Measurements from ENCODE around the gene ERFE. TPM values are rescaled to one million over a fixed set of nuclear protein-coding genes. Genes with fewer than 3 reads are reported as not detected.
A peak's percentile ranks its signal among the peaks of the same experiment; 100 is the strongest.

ERFE gene
- total RNA-seq, 1 donor from 2014 or later = 0.44 TPM

- no peaks in the 10 kb centered on the region for H3K9me3 ChIP-seq (replicated peaks)
- intact Hi-C loops (cut with micrococcal nuclease) = no loop called here
- no peak for DNase-seq
- H3K4me1 ChIP-seq = peaks cover 23% of the 10 kb centered on the region
- no peak overlapping the region for H3K4me3 ChIP-seq
- H3K27me3 ChIP-seq (ENCODE audit: low read depth) = peaks cover 32% of the 10 kb centered on the region
- no peak overlapping the region for H3K27ac ChIP-seq (replicated peaks)
- H3K36me3 ChIP-seq = no peaks in the 10 kb centered on the region
- TF ChIP-seq CTCF (IDR thresholded peaks at IDR 0.05; ENCODE audit: borderline replicate concordance) = no peak
Observed at GRCh38 chr2:238155761-238156694, 2.7 kb upstream of the ERFE start.

- H3K27ac ChIP-seq (replicated peaks) = no peak overlapping the region
- intact Hi-C loops (cut with micrococcal nuclease) = no loop called here
Observed at GRCh38 chr2:238157506-238158017, 1.2 kb upstream of the ERFE start.

GRCh38 chr2:238158018-238158508, 707 bp upstream of the ERFE start:
- no peaks in the 10 kb centered on the region for H3K9me3 ChIP-seq (replicated peaks)
- DNase-seq = no peak
- H3K4me1 ChIP-seq = peaks cover 23% of the 10 kb centered on the region
- H3K36me3 ChIP-seq = no peaks in the 10 kb centered on the region
- no peak overlapping the region for H3K4me3 ChIP-seq
- H3K27me3 ChIP-seq (ENCODE audit: low read depth) = peaks cover 51% of the 10 kb centered on the region
- H3K27ac ChIP-seq (replicated peaks) = no peak overlapping the region
- intact Hi-C loops (cut with micrococcal nuclease) = no loop called here
- TF ChIP-seq CTCF (IDR thresholded peaks at IDR 0.05; ENCODE audit: borderline replicate concordance) = no peak

More at GRCh38 chr2:238157506-238158017, 1.2 kb upstream of the ERFE start:
- Histone ChIP-seq H3K4me1 (peaks cover 23% of the 10 kb centered on the region), H3K27me3 (ENCODE audit: low read depth) (peaks cover 46% of the 10 kb centered on the region), H3K9me3 (replicated peaks) (no peaks in the 10 kb centered on the region), H3K36me3 (no peaks in the 10 kb centered on the region), H3K4me3 (no peak overlapping the region)
- TF ChIP-seq CTCF (IDR thresholded peaks at IDR 0.05; ENCODE audit: borderline replicate concordance) = no peak
- peak; percentile 12 for DNase-seq

GRCh38 chr2:238159071-238159539, 335 bp downstream of the ERFE start:
- intact Hi-C loops (cut with micrococcal nuclease) = no loop called here
- peaks cover 61% of the 10 kb centered on the region for H3K27me3 ChIP-seq (ENCODE audit: low read depth)

More at GRCh38 chr2:238159071-238159539, 335 bp downstream of the ERFE start:
- no peaks in the 10 kb centered on the region for H3K9me3 ChIP-seq (replicated peaks)
- H3K4me1 ChIP-seq = peaks cover 32% of the 10 kb centered on the region
- H3K4me3 ChIP-seq = peak overlapping the region; percentile 52
- H3K27ac ChIP-seq (replicated peaks) = no peak overlapping the region
- TF ChIP-seq CTCF (IDR thresholded peaks at IDR 0.05; ENCODE audit: borderline replicate concordance) = no peak
- DNase-seq = peak; percentile 12
- H3K36me3 ChIP-seq = no peaks in the 10 kb centered on the region

Measured in left ventricle myocardium inferior (tissue), 1 donor.